Measurements from ENCODE around the gene RPF1.

Gene RPF1

DNA sequence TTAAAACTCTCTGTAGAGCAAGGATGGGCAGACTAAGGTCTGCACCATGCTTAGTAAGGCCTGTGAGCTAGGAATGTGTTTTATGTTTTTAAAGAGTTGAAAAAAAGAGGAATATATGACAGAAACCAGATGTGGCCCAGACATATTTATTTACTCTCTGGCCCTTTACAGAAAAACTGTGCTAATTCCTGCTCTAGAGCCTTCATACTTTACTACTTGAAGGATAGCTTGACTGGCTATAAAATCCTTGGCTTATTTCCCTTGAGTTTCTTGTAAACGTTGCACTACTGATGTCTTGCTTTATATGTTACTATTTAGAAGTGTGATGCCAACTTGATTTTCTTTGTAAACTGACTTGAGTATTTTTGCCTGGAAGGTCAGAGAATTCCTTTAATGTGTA is 61.7 kb downstream of the RPF1 start (continued):
- TF ChIP-seq, protein P1, sequence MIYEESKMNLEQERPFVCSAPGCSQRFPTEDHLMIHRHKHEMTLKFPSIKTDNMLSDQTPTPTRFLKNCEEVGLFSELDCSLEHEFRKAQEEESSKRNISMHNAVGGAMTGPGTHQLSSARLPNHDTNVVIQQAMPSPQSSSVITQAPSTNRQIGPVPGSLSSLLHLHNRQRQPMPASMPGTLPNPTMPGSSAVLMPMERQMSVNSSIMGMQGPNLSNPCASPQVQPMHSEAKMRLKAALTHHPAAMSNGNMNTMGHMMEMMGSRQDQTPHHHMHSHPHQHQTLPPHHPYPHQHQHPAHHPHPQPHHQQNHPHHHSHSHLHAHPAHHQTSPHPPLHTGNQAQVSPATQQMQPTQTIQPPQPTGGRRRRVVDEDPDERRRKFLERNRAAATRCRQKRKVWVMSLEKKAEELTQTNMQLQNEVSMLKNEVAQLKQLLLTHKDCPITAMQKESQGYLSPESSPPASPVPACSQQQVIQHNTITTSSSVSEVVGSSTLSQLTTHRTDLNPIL (CRISPR knock-in tag; IDR thresholded peaks at IDR 0.05; ENCODE audit: low read depth) = no peak

DNA sequence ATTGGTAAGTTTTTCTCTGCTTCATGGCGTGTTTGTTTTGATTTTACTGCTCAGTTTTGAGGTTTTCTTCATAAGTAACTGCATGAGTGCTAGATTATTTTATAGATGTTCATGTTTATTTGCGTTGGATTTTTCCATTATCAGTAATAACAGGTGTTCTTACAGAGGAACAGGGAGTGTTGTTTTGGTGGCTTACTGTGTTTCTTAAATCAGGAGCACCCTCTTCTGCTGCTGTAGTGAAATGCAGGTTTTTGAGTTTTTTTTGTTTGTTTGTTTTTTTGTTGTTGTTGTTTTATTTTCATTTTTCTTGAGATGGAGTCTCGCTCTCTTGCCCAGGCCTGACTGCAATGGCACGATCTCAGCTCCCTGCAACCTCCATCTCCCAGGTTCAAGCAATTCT is 62.6 kb downstream of the RPF1 start:
- no peak for ATAC-seq
- TF ChIP-seq ESRRG (CRISPR knock-in tag; IDR thresholded peaks at IDR 0.05) (no peak), GLIS3 (CRISPR knock-in tag; IDR thresholded peaks at IDR 0.05) (no peak), ZNF8 (CRISPR knock-in tag; IDR thresholded peaks at IDR 0.05) (no peak), ZNF565 (CRISPR knock-in tag; conservative IDR thresholded peaks at IDR 0.05; ENCODE audit: low read depth) (no peak), CSDC2 (CRISPR knock-in tag; IDR thresholded peaks at IDR 0.05) (no peak), OSR1 (CRISPR knock-in tag; IDR thresholded peaks at IDR 0.05) (no peak), ARNTL (CRISPR knock-in tag; IDR thresholded peaks at IDR 0.05; ENCODE audit: borderline replicate concordance, low read depth) (no peak), TCF4 (CRISPR knock-in tag; IDR thresholded peaks at IDR 0.05; ENCODE audit: borderline replicate concordance) (no peak)
- TF ChIP-seq, protein P2, sequence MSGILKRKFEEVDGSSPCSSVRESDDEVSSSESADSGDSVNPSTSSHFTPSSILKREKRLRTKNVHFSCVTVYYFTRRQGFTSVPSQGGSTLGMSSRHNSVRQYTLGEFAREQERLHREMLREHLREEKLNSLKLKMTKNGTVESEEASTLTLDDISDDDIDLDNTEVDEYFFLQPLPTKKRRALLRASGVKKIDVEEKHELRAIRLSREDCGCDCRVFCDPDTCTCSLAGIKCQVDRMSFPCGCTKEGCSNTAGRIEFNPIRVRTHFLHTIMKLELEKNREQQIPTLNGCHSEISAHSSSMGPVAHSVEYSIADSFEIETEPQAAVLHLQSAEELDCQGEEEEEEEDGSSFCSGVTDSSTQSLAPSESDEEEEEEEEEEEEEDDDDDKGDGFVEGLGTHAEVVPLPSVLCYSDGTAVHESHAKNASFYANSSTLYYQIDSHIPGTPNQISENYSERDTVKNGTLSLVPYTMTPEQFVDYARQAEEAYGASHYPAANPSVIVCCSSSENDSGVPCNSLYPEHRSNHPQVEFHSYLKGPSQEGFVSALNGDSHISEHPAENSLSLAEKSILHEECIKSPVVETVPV (CRISPR knock-in tag; IDR thresholded peaks at IDR 0.05) = no peak
- TF ChIP-seq, protein P1 (CRISPR knock-in tag; IDR thresholded peaks at IDR 0.05; ENCODE audit: low read depth) = no peak
